Neural progenitor cell (in vitro differentiated cells): ENCODE data around the gene SCAPER.

ENCODE experiments used
- CTCF ChIP-seq: fragments of 200-600 bp; sonication (generic); IDR thresholded peaks from 2 replicates; pipeline ENCODE4 v1.5.1; 2017; ENCODE audit warnings: antibody characterized with exemption, mild to moderate bottlenecking
- EZH2 ChIP-seq: fragments of 200-600 bp; sonication (generic); IDR thresholded peaks from 2 replicates; pipeline ENCODE4 v1.6.1; 2017; ENCODE audit warnings: antibody characterized with exemption, mild to moderate bottlenecking, moderate library complexity
- EZH2phosphoT487 ChIP-seq: fragments of 200-600 bp; sonication (generic); IDR thresholded peaks from 2 replicates; pipeline ENCODE4 v1.6.1; 2017; ENCODE audit warnings: antibody characterized with exemption

DNA sequence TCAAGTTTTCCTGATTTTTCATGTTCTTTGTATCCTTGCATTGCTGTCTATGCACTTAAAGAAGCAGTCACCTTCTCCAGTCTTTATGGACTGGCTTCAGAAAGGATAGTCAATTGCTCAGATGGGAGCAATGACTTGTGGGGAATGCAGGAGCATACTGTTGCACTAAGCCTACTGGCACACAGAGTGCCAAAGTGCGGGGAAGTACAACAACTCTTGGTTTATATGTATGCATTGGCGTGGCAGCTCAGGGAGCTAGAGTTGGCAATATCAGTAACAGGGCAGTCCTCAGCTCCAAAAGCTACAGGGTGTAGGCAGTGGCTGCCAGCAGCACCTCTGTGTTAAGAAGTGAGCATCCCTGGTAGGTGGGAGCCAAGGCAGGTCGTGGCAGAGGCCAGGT, 141.1 kb downstream of the SCAPER start:
- TF ChIP-seq CTCF (no peak), EZH2 (no peak), EZH2phosphoT487 (no peak)
